ENCODE results near the gene VTCN1.
"Not testable (repeated sequence)": the region's sequence is repeated elsewhere in the genome, so short reads cannot be mapped to it uniquely, and the experiment has no call there.

The VTCN1 gene, protein sequence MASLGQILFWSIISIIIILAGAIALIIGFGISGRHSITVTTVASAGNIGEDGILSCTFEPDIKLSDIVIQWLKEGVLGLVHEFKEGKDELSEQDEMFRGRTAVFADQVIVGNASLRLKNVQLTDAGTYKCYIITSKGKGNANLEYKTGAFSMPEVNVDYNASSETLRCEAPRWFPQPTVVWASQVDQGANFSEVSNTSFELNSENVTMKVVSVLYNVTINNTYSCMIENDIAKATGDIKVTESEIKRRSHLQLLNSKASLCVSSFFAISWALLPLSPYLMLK
- 0 reads per million in 2 donors for total RNA-seq

DNA sequence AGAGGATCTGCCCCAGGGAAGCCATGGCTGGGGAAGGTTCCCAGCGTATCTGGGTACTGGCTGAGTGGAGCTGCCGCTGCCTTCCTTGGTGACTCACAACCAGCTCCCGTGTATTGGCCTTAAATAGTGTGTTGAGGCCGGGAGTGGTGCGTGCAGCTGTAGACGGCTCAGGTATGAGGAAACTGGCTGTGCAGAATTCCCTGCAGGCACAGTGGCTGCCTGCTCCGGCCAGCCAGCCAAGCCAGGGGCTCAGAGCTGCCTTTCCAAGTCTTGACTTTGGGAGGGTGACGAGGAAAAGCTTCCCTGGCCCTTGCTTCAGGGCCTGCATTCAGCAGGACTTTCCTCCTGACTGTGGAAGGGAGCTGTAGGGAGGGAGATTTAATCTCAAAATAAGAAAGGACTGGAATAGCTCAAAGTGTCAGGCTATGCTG, at the start of gene VTCN1:
Gene VTCN1 (minus strand): TSS at position 97 of the 431 bp plus-strand sequence. CDS start 72 bp downstream, at position 25.
- DNase-seq: no peak

DNA sequence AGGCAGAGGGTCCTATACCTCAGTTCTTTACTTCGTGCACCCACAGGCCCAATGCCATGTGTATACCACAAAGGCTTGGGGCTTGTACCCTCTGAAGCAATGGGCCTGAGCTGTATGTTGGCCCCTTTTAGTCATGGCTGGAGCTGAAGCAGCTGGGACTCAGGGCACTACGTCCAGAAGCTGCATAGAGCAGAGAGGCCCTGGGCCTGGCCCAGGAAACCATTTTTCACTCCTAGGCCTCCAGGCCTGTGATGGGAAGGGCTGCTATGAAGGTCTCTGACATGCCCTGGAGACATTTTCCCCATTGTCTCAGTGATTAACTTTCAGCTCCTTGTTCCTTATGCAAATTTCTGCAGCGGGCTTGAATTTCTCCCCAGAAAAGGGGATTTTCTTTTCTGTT, 48.1 kb upstream of the VTCN1 start:
- no peak for DNase-seq

DNA sequence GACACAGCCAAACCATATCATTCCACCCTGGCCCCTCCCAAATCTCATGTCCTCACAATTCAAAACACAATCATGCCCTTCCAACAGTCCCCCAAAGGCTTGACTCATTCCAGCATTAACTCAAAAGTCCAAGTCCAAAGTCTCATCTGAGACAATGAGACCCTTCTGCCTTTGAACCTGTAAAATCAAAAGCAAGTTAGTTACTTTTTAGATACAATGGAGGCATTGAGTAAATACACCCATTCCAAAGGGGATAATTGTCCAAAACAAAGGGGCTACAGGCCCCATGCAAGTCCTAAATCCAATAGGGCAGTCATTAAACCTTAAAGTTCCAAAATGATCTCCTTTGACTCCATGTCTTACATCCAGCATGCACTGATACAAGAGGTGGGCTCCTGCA, 47.3 kb upstream of the VTCN1 start:
- DNase-seq: not testable (repeated sequence)

DNA sequence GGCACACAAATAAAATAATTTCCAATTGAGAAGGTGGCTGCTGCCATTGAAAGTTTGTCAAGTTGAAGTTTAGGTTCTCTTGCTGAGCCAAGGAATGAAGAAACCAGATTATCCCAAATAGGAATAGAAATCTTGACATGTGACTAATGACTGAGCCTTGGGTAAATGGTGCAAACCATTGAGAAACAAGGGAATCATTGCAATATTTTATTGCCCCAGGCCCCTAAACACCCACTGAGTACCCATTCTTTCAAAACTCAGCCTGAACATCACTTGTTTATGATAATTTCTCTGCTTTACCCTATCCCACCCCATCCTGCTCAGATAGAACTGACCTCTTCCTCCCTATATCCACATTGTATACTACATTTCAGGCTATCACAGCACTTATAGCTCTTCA, 46.6 kb upstream of the VTCN1 start:
- DNase-seq: no peak

DNA sequence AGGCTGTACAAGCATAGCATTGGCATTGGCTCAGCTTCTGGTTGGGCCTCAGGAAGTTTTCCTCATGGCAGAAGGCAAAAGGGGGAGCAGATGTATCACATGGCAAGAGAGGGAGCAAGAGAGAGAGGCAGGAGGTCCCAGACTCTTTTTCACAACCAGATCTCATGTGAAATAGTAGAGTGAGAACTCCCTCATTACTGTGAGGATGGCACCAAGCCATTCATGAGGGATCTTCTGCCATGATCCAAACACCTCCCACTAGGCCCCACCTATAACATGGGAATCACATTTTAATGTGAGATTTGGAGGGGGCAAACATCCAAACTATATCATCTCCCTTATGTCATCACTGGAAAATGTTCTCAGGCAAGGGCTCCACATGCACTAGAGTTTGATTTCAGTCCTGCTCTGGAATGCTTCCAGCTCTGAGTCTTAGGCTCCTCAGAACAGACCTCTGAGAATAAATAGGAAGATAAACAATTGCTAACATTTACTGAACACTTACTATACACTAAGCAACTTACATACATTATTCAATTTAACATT, 39.4 kb upstream of the VTCN1 start:
- DNase-seq: no peak

DNA sequence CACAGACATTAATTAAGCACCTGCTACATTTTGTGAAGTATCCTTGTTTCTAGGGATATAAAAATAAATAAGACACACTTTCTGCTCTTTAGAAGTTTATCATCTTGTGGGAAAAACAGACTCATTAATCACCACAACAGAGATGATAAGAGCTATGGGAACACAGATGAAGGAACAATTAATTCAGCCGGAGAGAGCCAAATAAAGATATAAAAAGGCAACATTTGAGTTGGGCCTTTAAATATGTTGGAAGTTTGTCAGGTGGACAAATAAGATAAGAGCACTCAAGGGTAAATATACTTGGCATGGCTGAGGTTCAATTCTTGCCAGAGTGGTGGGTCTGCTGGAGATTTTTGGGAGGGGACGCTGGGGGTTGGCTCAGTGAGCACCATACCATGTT, 34.2 kb upstream of the VTCN1 start:
- DNase-seq: no peak

DNA sequence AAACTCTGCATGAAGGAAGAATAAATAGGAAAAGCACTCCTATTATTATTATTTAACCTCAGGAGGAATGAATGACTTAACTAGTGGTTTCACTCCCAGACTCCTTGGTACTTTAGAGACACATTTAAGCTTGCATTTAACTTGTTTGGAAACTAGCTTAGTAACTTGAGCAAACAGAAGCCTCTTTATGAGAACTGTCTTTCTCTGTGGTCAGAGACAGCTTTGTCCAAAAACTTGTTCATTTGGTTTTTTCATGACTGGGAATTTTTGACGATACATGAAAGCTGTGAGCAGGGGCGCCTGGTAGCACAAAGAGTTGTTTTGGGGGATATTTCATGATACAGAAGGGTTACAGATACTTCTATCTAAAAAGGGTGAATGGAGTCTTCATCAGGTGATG, 33.6 kb upstream of the VTCN1 start:
- no peak for DNase-seq

DNA sequence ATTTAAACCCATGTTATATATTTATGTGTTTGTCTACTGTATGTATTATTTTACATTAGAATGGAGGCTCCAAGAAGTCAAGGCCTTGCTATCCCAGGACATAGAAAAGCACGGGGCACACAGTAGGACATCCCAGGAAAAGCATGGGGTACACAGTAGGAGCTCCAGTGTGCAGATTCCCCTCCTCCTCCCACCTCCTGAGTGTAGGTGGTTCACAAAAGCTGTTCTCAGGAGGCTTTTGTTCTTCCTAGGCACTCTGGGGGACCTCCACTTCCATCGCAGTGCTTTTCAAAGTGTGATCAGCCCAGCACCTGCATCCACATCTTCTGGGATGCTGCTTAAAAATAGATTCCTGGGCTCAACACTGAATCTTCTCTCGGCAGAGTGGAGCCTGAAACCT, 30.8 kb upstream of the VTCN1 start:
- no peak for DNase-seq

DNA sequence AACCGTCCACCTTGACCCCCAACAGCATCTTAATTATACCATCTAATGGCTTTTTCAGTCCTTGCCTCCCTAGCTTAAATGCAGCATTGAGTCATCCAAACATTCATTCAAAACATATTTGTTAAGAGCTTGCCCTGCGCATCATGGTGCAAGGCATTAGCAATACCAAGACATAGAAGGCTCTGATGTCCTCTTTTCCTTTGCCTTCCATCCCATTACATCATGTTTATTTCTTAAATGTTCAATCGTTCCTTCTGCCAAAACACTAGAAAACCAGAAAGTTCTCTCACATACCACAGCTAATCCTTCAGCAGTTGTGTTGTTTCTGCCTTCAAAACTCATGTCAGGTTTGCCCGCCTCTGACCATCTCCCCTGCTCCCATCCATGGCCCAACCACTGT, 29.8 kb upstream of the VTCN1 start:
- DNase-seq: no peak

DNA sequence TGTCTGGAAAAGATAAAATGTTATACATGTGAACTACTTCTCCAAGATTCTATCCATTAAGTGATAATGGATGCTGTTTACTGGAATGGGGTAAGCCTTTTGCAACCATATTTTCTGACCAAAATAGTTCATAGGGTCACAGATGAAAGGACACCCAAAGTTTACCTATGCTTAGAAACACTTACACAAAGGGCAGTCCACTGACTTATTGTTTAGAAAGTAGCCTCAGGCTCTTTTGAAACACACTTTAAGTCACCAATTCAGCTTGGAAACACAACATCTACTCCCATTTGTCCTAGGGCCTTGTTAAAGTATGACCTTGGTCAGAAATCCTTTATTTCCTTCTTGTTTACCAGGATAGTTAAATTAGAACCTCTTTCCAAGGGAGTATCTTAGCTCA, 28.7 kb upstream of the VTCN1 start:
- no peak for DNase-seq

DNA sequence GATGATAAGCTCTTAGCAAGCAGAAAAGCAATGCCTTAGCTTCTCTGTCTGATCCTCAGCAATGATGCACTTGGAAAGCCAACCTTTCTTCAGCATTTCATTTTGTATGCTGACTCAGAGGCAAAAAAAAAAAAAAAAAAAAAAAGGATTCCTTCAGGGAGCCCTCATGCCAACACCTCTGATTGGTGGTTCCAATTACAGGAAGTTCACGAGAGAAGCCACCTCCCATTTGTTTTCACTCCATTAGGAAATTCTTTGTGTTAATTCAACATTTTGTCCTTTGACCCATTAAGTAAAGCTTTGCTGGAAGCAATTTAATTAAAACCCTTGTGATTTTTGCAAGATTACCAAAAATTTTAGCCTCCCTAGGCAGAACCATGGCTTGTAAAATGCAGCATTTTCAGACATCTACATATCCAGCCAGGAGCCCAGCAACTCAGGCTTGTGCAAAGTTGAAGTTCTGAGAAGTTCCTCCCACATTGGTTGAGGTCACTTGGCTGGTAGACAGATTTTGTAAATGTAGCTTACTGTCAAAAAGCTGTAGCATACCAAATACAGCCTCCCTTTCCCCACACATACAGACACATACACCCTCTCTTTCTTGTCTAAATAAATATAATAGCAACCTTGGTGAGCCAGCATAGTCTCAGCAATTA, 27.1 kb upstream of the VTCN1 start:
- no peak for DNase-seq

DNA sequence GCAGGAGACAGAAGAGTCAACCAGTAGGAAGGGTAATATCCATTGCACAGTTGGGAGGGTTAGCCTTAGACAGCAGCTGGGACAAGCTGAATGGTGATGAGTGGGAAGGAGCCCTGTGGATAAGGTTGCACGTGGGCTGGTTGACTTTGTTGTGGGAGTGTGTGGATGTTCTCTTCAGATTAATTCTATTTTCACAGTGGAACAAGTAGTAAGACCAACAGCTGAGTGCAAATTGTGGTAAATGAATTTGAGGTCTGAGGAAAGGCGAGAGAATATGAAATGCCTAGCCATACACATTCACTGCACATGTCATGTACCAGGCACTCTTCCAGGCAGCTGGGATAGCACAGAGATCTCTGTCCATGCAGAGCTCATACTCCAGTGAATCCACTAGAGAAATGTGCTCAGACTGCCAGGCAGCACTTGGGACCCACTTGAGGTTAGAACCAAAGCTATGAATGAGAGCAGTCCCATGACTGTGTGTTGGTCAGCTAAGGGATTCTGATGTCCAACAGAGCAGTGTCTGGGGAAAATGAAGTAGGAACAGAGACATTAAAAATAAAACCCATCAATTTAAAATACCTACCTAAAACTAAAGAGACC, 25.2 kb upstream of the VTCN1 start:
- DNase-seq: no peak

DNA sequence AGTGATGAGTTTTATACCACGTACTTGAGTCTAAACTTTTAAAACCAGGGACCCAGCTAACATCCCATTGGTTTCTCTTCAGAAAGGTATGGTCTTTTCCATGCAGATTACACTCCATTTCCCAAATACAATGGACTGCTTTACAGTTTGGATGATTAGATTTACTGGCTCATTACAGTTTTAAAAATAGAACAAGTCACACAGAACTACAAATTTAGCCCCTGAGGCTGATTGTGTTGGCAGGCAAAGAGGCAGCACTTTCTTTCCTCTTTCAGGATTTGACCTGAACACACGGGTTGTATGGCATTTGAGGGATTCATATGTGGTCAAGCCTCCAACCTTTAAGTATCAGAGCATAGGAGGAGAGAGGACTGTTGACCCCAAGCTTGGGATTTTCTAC, 21.8 kb upstream of the VTCN1 start:
- DNase-seq: no peak

DNA sequence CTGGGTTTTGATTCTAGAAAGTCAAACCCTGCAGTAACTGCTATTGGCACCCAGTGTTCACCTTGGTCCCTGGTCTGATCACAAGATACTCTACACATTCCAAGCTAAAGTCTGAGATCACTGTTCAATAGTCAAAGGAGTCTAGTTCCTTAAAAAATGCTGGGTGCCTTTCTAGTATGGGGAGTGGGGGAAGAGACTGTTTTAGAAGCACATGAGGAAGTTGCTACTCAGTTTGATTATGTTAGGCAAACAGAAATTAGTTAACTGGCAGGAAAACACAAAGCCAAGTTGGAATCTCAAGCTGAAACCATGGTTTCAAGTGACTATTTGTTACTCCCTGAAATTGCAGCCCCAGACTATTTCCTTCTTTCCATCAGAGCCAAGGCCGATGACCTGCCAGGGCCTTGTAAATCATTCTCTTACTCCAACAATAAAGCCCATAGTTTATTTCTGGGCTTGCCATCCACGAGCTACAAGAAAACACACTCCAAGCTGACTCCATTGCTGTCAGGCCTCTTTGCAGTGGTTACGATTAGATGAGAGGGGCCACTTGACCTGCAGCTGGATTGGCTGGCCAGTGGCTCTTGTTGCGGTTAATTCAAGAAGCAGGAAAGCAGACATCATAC, 21.1 kb upstream of the VTCN1 start:
- DNase-seq: no peak

DNA sequence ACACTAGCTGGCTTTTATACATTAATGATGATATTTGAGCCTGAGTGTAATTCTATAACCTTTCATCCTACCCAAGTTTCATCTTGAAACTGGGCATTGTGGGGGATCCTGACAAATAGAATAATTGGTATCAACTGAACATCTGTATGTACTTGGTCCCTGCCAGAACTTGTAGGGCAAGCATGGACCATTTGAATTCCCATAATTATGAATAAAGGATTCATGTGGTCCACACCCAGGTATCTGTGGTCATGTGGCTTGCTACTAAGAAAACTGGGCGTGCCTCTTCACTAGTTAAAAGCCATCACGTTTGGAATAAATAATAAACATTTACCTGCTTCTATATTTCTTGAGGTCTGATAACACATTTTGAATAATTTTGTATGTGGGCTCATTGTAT, 20.6 kb upstream of the VTCN1 start:
- no peak for DNase-seq

DNA sequence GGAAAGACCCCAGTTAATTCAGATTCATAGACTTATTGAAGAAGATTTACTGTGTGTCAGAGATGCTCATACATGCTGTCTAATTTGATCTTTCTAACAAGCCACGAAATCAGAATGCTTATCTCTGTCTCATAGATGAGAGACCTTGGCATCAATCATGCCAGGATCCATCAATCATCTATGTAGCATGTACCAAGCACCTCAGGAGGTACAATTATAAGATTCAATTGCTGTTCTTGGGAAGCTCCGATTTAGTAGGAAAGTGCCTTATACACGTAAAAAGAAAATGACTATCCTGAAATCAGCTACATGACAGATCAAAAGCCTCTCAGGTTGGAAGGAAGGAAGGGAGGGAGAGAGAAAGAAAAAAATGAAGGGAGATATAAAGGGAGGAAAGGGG, 18.5 kb upstream of the VTCN1 start:
- DNase-seq: no peak

DNA sequence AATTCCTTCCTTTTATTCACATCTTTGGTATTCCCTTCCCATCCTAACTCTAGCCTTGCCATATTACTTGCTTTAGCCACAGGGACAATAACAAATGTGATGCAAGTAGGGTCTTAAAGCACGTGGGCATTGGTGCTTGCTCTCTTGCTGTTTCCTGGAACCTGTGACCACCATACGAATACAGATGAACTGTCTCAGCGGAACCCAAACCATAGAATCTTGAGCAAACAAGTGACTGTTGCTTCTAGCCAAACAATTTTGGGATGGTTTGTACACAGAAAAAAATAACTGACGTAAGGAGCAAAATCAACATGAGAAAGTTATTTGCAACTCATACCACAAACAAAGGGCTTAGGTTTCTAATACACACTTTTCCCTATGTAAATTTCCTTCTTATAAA, 15.2 kb upstream of the VTCN1 start:
- DNase-seq: no peak

DNA sequence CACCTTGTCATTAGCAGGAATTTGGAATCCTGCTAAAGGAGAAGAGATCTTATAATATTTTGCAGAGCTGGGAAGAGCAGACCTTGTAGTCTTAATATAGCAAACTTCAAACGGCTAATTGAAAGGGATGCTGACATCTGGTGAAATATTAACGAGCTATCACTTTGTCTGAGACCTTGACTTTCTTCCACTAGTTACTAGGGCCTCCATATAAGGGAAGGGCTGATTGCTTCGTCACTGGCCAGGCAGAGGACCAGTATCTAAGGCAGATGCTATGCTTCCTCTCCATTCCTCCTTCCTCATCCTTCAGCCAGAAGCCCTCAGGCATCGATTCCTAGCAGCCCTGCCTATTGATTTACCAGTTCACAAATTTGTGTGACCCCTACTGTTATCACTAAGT, 6.0 kb upstream of the VTCN1 start:
- DNase-seq: no peak

DNA sequence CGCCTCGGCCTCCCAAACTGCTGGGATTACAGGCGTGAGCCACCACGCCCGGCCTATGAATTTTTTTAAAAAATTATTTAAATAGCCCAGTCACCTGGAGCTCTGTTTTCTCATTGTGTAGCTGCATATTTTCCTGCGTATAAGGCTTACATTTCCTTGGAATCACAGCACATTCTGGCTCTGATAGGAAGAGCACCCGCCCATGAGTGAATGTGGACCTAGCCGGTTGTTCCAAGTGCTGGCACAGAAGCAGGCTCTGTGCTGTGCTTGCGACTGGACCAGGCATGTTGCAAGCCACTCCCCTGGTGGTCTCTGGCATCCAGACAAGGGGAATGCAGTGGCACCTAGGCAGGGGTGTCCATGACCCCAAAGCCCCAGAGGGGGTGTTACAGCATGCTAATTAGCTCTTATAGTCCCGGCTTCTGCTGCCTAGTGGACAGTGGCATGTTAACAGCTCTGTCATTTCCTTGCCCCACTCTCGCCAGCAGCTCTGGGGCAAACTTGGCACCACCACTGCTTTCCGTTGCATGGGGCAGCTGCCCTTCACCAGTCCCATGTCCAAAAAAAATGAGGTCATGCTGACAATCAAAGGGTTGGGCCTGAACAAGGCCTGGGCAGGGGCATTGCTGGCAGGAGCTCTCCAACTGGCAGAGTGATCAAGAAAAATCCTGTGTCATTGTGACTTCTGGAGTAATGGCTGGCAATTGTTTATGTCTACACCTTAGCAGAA, 5.2 kb upstream of the VTCN1 start:
- no peak for DNase-seq

DNA sequence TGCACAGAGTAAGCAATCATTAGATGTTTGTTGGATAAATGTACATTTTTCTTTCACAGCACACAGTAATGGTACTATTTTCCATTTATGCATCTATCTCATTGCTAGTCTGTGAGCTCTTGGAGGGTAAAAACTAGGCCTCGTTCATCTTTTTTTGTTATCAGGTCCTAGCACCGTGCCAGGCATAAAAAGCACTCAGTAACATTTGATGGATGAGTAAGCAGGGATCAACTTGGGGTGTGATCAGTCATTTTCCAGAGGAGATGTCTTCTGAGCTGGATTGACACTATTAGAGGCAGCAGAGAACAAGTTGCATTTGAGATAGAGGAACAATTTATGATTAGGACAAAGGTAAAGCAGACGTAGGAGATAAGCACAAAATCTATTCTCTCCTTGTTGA, 4.3 kb upstream of the VTCN1 start:
- no peak for DNase-seq

DNA sequence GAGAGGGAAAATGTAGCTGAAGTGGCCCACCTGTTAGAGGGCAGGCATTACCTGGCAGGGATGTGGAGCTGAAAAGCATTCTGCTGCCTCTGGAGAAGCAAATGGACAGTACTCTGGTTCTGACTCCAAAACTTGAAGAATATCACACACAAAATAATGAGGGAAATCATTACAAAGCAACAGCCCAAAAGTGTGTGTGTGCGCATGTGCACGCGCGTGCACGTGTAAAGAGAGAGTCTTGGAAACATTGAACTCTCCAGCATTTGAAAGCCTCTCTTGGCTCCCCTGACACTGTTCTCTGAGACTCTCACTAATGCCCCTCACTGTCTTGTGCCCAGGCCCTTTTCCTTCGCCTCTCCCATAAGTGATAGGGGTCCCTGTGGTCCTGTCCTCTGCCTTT, 2.3 kb upstream of the VTCN1 start:
- no peak for DNase-seq

DNA sequence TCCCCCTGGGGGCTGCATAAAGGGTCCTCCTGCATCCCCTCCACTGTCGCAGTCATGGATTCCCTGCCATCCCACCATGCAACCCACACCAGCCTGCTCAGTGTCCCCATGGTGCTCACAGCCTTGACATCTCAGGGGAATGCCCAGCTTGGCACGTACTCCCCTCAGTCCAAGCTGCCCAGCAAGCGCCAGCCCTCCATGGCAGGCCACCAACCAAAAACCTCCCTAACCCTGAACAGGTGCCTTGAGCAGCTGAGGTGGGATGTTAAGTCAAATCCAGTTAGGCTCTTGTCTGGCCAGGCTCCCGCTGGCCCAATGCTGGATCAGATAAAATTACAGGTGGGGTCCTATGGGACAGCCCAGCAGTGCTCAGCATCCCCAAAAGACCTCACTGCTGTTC, 341 bp downstream of the VTCN1 start:
- no peak for DNase-seq

DNA sequence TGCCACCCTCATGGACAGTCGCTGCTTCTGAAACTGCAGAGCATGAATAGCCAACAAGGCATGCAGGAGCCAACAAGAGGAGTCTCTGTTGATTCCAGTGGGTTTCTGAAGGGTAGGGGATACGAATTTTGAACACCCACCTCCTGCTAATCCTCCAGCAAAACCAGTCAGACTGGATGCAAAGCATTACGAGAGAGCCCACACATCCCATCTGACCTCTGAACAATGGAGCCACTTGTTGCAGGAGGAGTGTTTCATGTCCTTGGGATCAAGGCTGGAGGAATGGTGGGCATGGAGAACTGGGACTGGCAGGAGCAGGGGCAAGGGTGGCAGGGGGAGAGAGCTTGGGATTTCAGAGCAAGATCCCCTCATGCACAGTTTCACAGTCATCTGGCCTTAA, 1.6 kb downstream of the VTCN1 start:
- DNase-seq: no peak

Measured in activated gamma-delta T cell (primary cell).